Hepatocyte (in vitro differentiated cells): ENCODE measurements around the gene PDX1. TPM values are rescaled to one million over a fixed set of nuclear protein-coding genes. Genes with fewer than 3 reads are reported as not detected.
A peak's percentile ranks its signal among the peaks of the same experiment; 100 is the strongest.

Experiments used
- DNase-seq: peaks from one replicate; pipeline ENCODE4 v3.0.0-alpha.2; 2016; ENCODE audit warnings: low spot score
- H2AFZ ChIP-seq: fragments of 200-600 bp; sonication (generic); 2 replicates; pipeline ENCODE4 v1.6.0; 2016; ENCODE audit warnings: antibody characterized with exemption, mild to moderate bottlenecking
- H3K27ac ChIP-seq: fragments of 200-600 bp; sonication (generic); 2 replicates; pipeline ENCODE4 v1.5.1; 2016; ENCODE audit warnings: mild to moderate bottlenecking
- H3K27me3 ChIP-seq: fragments of 200-600 bp; sonication (generic); 2 replicates; pipeline ENCODE4 v1.6.1; 2016
- H3K36me3 ChIP-seq: fragments of 200-600 bp; sonication (generic); replicated peaks from 2 replicates; pipeline ENCODE4 v1.5.1; 2016; ENCODE audit warnings: low read depth; ENCODE audit not compliant: insufficient read depth
- H3K4me1 ChIP-seq: fragments of 200-600 bp; sonication (generic); 2 replicates; pipeline ENCODE4 v1.5.1; 2016; ENCODE audit warnings: mild to moderate bottlenecking, moderate library complexity; ENCODE audit not compliant: insufficient read depth
- H3K4me2 ChIP-seq: fragments of 200-600 bp; sonication (generic); 2 replicates; pipeline ENCODE4 v1.6.0; 2016
- H3K4me3 ChIP-seq: fragments of 200-600 bp; sonication (generic); 2 replicates; pipeline ENCODE4 v1.5.1; 2016; ENCODE audit warnings: mild to moderate bottlenecking
- H3K79me2 ChIP-seq: fragments of 200-600 bp; sonication (generic); 2 replicates; pipeline ENCODE4 v1.6.0; 2017; ENCODE audit warnings: mild to moderate bottlenecking
- H3K9me2 ChIP-seq: fragments of 200-600 bp; sonication (generic); replicated peaks from 2 replicates; pipeline ENCODE4 v1.6.0; 2017; ENCODE audit warnings: mild to moderate bottlenecking; ENCODE audit not compliant: insufficient read depth
- H3K9me3 ChIP-seq: fragments of 200-600 bp; sonication (generic); 2 replicates; pipeline ENCODE4 v1.5.1; 2016; ENCODE audit warnings: low read depth, mild to moderate bottlenecking
- H4K20me1 ChIP-seq: fragments of 200-600 bp; sonication (generic); 2 replicates; pipeline ENCODE4 v1.6.0; 2016; ENCODE audit warnings: mild to moderate bottlenecking; ENCODE audit not compliant: insufficient read depth, poor library complexity, severe bottlenecking
- EZH2 ChIP-seq: fragments of 200-600 bp; sonication (generic); IDR thresholded peaks from 2 replicates; pipeline ENCODE4 v1.6.1; 2016; ENCODE audit warnings: antibody characterized with exemption, mild to moderate bottlenecking, borderline replicate concordance
- EZH2phosphoT487 ChIP-seq: fragments of 200-600 bp; sonication (generic); IDR thresholded peaks from one replicate; pipeline ENCODE4 v1.6.1; 2018; ENCODE audit warnings: antibody characterized with exemption, mild to moderate bottlenecking, low read depth, moderate library complexity; ENCODE audit not compliant: unreplicated experiment, severe bottlenecking
- WGBS: methylation state at CpG from one replicate; pipeline ENCODE4 v1.1.6; 2016; ENCODE audit warnings: low lambda C conversion rate; ENCODE audit errors: missing lambda C conversion rate; 5-methylcytosine and 5-hydroxymethylcytosine counted together
- polyA plus RNA-seq: library from polyadenylated mRNA; unstranded; fragments of >200 nt; fragmentation: Nextera tagmentation; extraction: Ambion mirVana; gene quantifications from 2 replicates; pipeline ENCODE4 v1.2.1, GENCODE V29; 2016
- total RNA-seq: library from RNA; depleted of rRNA; stranded (reverse); fragments of >200 nt; gene quantifications from 2 replicates; pipeline ENCODE4 v1.2.3, GENCODE V29; 2014
- TF ChIP-seq, protein P1 (sequence below): fragments of 200-600 bp; sonication (generic); IDR thresholded peaks from 2 replicates; pipeline ENCODE4 v1.5.1; 2016; ENCODE audit warnings: antibody characterized with exemption, mild to moderate bottlenecking; ENCODE audit not compliant: poor library complexity

PDX1 gene
- total and polyA plus RNA-seq, 2 experiments from 2014 or later: 1.3 to 1.8 TPM

DNA sequence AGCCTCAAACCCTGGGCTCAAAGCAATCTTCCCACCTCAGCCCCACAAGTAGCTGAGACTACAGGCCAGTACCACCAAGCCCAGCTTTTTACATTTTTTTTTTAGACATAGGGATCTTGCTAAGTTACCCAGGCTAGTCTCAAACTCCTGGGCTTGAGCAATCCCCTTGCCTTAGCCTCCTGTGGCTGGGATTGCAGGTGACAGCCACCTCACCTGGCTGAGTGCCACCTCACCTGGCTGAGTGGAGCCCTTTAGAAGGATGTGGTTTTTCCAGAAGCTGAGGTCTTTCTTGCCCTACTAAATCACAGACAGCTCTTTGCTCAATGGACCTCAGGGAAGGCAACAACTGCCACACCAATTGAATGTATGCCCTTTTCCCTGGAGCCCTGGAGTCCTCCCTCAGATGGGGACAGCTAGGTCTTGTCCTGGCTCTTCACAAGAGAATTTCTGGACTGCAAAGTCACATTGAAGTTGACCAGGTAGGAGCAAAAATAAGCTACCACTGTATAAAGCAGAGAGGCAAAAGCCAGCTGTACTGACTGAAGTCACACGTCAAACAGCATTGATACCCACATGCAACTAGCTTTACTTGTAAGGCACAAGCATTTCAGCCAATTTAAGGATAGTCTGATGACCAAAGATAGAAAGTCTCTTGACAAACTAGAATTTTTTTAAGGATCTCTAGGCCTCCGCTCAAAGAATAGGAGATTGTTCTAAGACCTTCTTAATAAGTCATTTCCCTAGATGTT lies 14.0 kb downstream of the PDX1 start:
- H3K9me2 ChIP-seq: no peaks in the 10 kb centered on the region
- DNase-seq: no peak
- TF ChIP-seq EZH2phosphoT487: no peak
- no peak for TF ChIP-seq EZH2
- TF ChIP-seq, protein P1, sequence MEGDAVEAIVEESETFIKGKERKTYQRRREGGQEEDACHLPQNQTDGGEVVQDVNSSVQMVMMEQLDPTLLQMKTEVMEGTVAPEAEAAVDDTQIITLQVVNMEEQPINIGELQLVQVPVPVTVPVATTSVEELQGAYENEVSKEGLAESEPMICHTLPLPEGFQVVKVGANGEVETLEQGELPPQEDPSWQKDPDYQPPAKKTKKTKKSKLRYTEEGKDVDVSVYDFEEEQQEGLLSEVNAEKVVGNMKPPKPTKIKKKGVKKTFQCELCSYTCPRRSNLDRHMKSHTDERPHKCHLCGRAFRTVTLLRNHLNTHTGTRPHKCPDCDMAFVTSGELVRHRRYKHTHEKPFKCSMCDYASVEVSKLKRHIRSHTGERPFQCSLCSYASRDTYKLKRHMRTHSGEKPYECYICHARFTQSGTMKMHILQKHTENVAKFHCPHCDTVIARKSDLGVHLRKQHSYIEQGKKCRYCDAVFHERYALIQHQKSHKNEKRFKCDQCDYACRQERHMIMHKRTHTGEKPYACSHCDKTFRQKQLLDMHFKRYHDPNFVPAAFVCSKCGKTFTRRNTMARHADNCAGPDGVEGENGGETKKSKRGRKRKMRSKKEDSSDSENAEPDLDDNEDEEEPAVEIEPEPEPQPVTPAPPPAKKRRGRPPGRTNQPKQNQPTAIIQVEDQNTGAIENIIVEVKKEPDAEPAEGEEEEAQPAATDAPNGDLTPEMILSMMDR: no peak
- H3K36me3 ChIP-seq: no peaks in the 10 kb centered on the region
- no peak overlapping the region for H3K27ac ChIP-seq
- no peak overlapping the region for H3K4me2 ChIP-seq
- H4K20me1 ChIP-seq: no peaks in the 10 kb centered on the region
- no peak overlapping the region for H2AFZ ChIP-seq
- no peaks in the 10 kb centered on the region for H3K9me3 ChIP-seq
- no peaks in the 10 kb centered on the region for H3K4me1 ChIP-seq
- WGBS: 78% methylated on average over 2 of the region's 2 CpGs
- no peak overlapping the region for H3K4me3 ChIP-seq
- peaks cover 34% of the 10 kb centered on the region for H3K27me3 ChIP-seq
- H3K79me2 ChIP-seq: no peaks in the 10 kb centered on the region

DNA sequence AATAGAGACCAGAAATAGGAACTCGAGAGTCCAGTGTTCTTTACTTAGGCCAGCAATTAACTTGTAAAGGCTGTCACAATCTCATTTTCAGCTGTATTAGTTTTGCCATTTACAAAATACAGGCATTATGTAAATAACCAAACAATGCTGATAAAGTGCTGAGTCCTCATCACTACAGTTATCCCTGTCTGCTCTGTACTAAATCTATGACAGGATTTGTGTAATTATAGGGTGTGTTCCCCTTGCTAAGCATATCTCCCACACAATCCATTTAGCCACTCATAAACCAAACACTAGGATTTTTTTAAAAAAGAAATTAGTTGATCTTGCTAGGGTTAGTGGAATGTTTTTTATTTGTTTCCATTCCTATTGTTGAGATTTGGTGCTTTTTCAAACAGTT lies 23.2 kb downstream of the PDX1 start:
- H3K36me3 ChIP-seq: no peaks in the 10 kb centered on the region
- no peak overlapping the region for H3K4me2 ChIP-seq
- DNase-seq: no peak
- WGBS: 83% methylated on average over 1 of the region's 1 CpG
- no peak overlapping the region for H3K4me3 ChIP-seq
- H2AFZ ChIP-seq: no peak overlapping the region
- no peaks in the 10 kb centered on the region for H3K27me3 ChIP-seq
- no peaks in the 10 kb centered on the region for H3K9me2 ChIP-seq
- H3K79me2 ChIP-seq: no peaks in the 10 kb centered on the region
- no peaks in the 10 kb centered on the region for H4K20me1 ChIP-seq
- H3K27ac ChIP-seq: no peak overlapping the region
- no peaks in the 10 kb centered on the region for H3K9me3 ChIP-seq
- H3K4me1 ChIP-seq: no peaks in the 10 kb centered on the region
- TF ChIP-seq EZH2 (no peak), EZH2phosphoT487 (no peak)
- TF ChIP-seq, protein P1: no peak

DNA sequence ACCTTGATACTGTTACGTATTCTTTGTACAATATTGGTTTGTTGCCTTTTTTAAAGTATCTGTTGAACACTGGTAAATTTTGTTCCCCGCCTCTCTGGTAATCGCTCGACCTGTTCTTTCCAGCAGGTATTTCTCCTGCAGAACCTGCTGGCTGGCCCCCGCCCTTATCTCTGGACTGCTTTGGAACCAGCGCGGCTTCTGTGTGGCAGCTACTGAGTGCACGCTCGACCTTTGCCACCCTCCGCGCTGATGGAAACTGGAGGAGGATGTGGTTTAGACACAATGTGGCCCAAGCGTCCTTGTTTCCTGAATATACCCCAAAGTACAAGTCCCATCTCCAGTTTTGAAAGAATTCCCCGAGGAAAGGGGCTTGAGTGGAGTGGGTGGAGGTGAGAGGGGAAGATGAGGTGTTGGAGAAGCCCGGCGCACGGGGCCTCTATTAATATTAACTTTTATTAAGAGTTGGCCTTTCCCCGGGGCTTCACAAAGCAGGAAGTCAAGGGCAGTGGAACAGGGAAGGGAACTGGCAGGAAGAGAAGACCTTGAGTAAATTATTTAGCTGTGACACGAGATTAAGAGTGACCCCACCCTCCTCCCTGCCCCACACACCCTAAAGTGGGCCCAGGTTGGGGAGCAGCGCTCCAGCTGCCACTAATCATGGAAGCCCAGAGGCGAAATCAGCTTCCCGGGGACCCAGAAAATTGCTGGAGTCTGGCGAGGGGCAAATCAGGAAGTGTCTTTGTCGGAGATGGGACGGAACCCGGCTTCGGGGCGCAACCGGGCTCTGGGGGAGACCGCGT lies 33.3 kb downstream of the PDX1 start:
- Histone ChIP-seq H3K27me3 (peaks cover 7% of the 10 kb centered on the region), H3K4me2 (peak overlapping the region; percentile 92), H3K4me1 (peaks cover 5% of the 10 kb centered on the region), H3K4me3 (peak overlapping the region; percentile 60), H3K27ac (peak overlapping the region; percentile 96), H3K36me3 (no peaks in the 10 kb centered on the region), H3K9me3 (no peaks in the 10 kb centered on the region), H4K20me1 (no peaks in the 10 kb centered on the region), H2AFZ (peak overlapping the region; percentile 86), H3K79me2 (no peaks in the 10 kb centered on the region), H3K9me2 (no peaks in the 10 kb centered on the region)
- WGBS: 18% methylated on average over 30 of the region's 30 CpGs
- TF ChIP-seq EZH2phosphoT487 (no peak), EZH2 (no peak)
- TF ChIP-seq, protein P1: no peak
- DNase-seq: peak; percentile 81
